K562 treated with DMSO at 1 percent for 4 hours (cell line): ENCODE measurements around the gene HACD2. TPM values are rescaled to one million over a fixed set of nuclear protein-coding genes. Genes with fewer than 3 reads are reported as not detected.

Source experiments
- total RNA-seq: library from RNA; unstranded; fragments of 300-600 nt; gene quantifications from 2 replicates; pipeline ENCODE4 v1.2.3, GENCODE V29; 2022; ENCODE audit not compliant: insufficient read depth

The HACD2 gene
- 1.5 and 2.1 TPM in 2 replicates for total RNA-seq

DNA sequence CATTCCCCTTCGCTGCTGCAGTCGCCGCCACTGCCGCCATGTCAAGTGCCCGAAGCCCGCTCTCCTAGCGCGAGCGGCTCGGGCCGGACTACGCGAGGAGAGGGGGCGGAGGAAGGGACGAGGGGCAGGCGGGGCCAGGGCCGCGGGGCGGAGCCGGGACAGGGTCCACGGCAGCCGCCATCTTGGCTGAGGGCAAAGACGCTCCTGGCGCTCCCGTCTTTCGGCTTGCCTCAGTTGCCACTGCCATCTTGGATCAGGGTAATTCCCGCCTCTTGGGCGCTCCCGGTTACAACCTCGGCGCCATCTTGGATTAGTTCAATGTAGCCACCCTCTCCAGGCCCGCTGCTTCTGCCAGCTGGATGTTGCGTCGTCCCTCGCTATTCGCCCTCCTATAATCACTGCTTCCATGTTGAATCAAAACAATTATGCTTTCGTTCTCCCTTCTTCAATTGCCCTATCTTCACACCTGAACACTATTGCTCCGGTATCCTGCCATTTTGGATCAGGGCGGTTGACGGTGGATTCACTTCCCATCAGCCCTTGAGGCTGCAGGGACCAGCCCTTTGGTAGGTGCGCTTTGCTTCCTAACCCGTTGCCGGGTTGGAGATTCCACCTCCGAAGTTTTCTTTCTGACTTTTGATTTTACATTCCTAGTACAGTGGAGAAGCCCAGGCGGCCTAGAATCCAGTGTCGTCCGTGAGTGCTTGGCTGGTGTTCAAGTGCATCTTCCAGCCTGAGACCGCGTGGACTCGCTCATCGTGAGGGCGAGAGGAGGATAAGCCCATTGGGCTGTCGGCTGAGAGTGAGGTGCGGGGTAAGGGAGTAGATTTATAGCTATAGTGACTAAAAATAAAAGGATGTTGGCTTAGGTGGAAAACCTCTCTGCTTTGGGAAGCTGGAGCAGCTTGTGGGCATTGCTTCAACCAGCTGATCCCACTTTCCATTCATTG lies at the start of gene HACD2:
TSS of gene HACD2 (minus strand) at position 66 of the 950 bp plus-strand sequence. CDS start at position 40, 26 bp downstream.

GRCh38 chr3:123448536-123449101 lies 136.2 kb downstream of the HACD2 start, which contains the start of gene ADCY5:
ADCY5 (minus strand) TSS chr3:123449090; CDS start chr3:123448545, 545 bp downstream.

Other genes starting within 250 kb of the HACD2 start
- 0.19 TPM in 1 of 2 replicates, not detected in the other for gene ADCY5, start 136.0 kb downstream of the HACD2 start, total RNA-seq